NT2/D1 (cell line): ENCODE data around the gene RGS11.
"Not testable (repeated sequence)": the region's sequence is repeated elsewhere in the genome, so short reads cannot be mapped to it uniquely, and the experiment has no call there.

Source experiments
- DNase-seq: peaks from one replicate; pipeline ENCODE4 v3.0.0-alpha.2; 2011; ENCODE audit warnings: low read depth, low spot score
- H3K27me3 ChIP-seq: 2 replicates; pipeline ENCODE4 v1.6.0; 2011; ENCODE audit warnings: mild to moderate bottlenecking; ENCODE audit not compliant: insufficient read length, insufficient read depth
- H3K36me3 ChIP-seq: 2 replicates; pipeline ENCODE4 v1.6.1; 2011; ENCODE audit warnings: mild to moderate bottlenecking, low read length, mixed read lengths; ENCODE audit not compliant: insufficient read depth, insufficient read length
- H3K4me1 ChIP-seq: 2 replicates; pipeline ENCODE4 v1.5.1; 2011; ENCODE audit not compliant: insufficient read depth, insufficient read length
- H3K4me3 ChIP-seq: 2 replicates; pipeline ENCODE4 v1.5.1; 2011; ENCODE audit warnings: low read depth; ENCODE audit not compliant: insufficient read length
- H3K9ac ChIP-seq: 2 replicates; pipeline ENCODE4 v1.6.0; 2011; ENCODE audit warnings: low read depth; ENCODE audit not compliant: insufficient read length
- H3K9me3 ChIP-seq: 2 replicates; pipeline ENCODE4 v1.5.1; 2011; ENCODE audit warnings: mild to moderate bottlenecking, low read length; ENCODE audit not compliant: insufficient read depth
- SUZ12 ChIP-seq: IDR thresholded peaks from 2 replicates; pipeline ENCODE4 v1.6.1; 2011; ENCODE audit not compliant: insufficient read length, insufficient read depth; ENCODE audit errors: extremely low read depth
- YY1 ChIP-seq: IDR thresholded peaks from 2 replicates; pipeline ENCODE4 v1.6.1; 2011; ENCODE audit not compliant: insufficient read length, insufficient read depth
- ZNF274 ChIP-seq: IDR thresholded peaks from 2 replicates; pipeline ENCODE4 v1.6.1; 2011; ENCODE audit warnings: mild to moderate bottlenecking, low read depth, low read length

Gene RGS11

GRCh38 chr16:242281-242680 lies 33.5 kb downstream of the RGS11 start:
- Histone ChIP-seq H3K36me3 (peaks cover 7% of the 10 kb centered on the region), H3K9me3 (no peaks in the 10 kb centered on the region), H3K4me3 (no peak overlapping the region), H3K27me3 (no peaks in the 10 kb centered on the region), H3K4me1 (peaks cover 16% of the 10 kb centered on the region), H3K9ac (no peak overlapping the region)
- no peak for TF ChIP-seq ZNF274
- no peak for TF ChIP-seq YY1
- no peak for TF ChIP-seq SUZ12
- no peak for DNase-seq

GRCh38 chr16:240559-240958 lies 35.2 kb downstream of the RGS11 start:
- no peak for TF ChIP-seq YY1
- no peak for TF ChIP-seq ZNF274
- no peak for TF ChIP-seq SUZ12
- Histone ChIP-seq H3K9ac (no peak overlapping the region), H3K4me1 (peaks cover 16% of the 10 kb centered on the region), H3K27me3 (no peaks in the 10 kb centered on the region), H3K36me3 (peaks cover 11% of the 10 kb centered on the region), H3K4me3 (no peak overlapping the region), H3K9me3 (no peaks in the 10 kb centered on the region)
- DNase-seq = no peak

- Histone ChIP-seq H3K9ac (no peak overlapping the region), H3K27me3 (no peaks in the 10 kb centered on the region), H3K36me3 (peaks cover 11% of the 10 kb centered on the region), H3K4me3 (no peak overlapping the region), H3K4me1 (peaks cover 12% of the 10 kb centered on the region), H3K9me3 (no peaks in the 10 kb centered on the region)
- DNase-seq = no peak
- TF ChIP-seq ZNF274 (no peak), YY1 (no peak), SUZ12 (no peak)
These were observed 35.8 kb downstream of the RGS11 start for GRCh38 chr16:239948-240277.

- no peak for TF ChIP-seq SUZ12
- TF ChIP-seq YY1 = no peak
- no peak for TF ChIP-seq ZNF274
- peak within 1 kb of the TSS; percentile 85 for H3K4me3 ChIP-seq
- no peaks in the 10 kb centered on the region for H3K27me3 ChIP-seq
- peaks cover 7% of the 10 kb centered on the region for H3K4me1 ChIP-seq
- no peaks in the 10 kb centered on the region for H3K9me3 ChIP-seq
- H3K36me3 ChIP-seq = peaks cover 11% of the 10 kb centered on the region
- peak; percentile 95 for DNase-seq
- H3K9ac ChIP-seq = peak within 1 kb of the TSS; percentile 96
These were observed 41.1 kb downstream of the RGS11 start, which contains the start of gene FAM234A for GRCh38 chr16:234468-235305. FAM234A (plus strand) TSS chr16:234821; CDS start chr16:254414, 19,593 bp downstream.

GRCh38 chr16:230949-231348 lies 44.8 kb downstream of the RGS11 start:
- TF ChIP-seq SUZ12 (no peak), ZNF274 (no peak), YY1 (no peak)
- no peak for DNase-seq
- Histone ChIP-seq H3K9ac (no peak overlapping the region), H3K36me3 (peaks cover 29% of the 10 kb centered on the region), H3K4me1 (peaks cover 2% of the 10 kb centered on the region), H3K27me3 (no peaks in the 10 kb centered on the region), H3K4me3 (no peak overlapping the region), H3K9me3 (no peaks in the 10 kb centered on the region)

GRCh38 chr16:230351-230750 lies 45.4 kb downstream of the RGS11 start:
- H3K27me3 ChIP-seq, H3K4me1 ChIP-seq, H3K9ac ChIP-seq, H3K9me3 ChIP-seq, DNase-seq, H3K4me3 ChIP-seq: not testable (repeated sequence)
- H3K36me3 ChIP-seq = peaks cover 33% of the 10 kb centered on the region

- Histone ChIP-seq H3K9ac (peak overlapping the region; percentile 100), H3K4me3 (peak overlapping the region; percentile 92)
- no peak for TF ChIP-seq YY1
These were observed 45.9 kb downstream of the RGS11 start for GRCh38 chr16:229731-230281.

More at GRCh38 chr16:229731-230281, 45.9 kb downstream of the RGS11 start:
- Histone ChIP-seq H3K4me1 (peaks cover 2% of the 10 kb centered on the region), H3K36me3 (peaks cover 38% of the 10 kb centered on the region), H3K9me3 (no peaks in the 10 kb centered on the region), H3K27me3 (no peaks in the 10 kb centered on the region)
- DNase-seq = no peak
